ENCODE measurements around the gene ACD.

Gene ACD

DNA sequence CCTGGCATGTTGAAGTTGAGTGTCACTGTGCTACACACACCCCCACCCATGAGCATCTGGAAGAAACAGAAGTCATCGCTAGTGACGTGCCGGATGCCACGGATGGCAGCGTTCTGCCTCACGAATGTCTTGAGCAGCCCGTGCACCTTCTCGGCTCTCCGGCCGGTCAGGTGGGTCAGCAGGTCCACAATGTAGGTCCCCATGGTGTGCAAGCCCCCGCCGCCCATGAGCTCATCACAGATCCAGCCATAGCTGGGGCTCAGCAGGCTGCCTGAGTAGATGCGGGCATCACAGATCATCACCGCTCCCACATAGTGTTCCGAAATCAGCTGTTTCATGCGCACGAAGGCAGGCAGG, 15.5 kb upstream of the ACD start:
- no peak for DNase-seq

DNA sequence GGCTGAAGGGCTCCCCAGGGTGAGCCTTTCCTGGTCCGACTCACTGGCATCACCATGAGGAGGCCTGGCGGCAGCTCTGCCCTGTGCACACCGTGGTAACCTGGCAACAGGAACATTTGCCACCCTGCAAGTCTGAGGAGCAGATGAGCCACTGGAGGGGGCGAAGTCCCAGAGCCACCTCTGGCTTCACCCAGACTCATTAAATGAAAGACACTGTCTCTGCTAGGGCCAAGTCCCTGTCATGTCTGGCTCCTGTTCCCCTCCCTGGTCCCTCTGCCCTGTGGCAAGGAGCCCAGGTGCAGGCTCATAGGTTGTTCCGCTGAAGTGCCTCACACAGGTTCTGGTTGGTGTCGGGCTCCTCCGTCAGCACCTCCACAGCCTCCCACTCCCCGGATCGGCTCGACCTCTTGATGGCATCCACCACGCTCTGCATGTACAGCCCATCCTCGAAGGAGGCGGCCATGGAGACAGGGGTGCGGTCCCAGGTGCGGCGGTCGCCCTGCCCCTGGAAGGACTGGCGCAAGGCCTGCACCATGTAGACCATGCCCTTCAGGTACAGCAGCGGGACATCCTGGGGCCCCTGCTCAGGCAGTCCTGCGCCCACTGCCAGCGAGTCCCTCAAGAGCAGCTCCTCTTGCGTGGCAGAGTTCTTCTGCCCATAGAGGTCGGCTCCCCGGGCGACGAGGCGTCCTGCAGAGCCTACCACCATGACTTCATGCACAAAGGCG, 15.0 kb upstream of the ACD start:
- DNase-seq = no peak

DNA sequence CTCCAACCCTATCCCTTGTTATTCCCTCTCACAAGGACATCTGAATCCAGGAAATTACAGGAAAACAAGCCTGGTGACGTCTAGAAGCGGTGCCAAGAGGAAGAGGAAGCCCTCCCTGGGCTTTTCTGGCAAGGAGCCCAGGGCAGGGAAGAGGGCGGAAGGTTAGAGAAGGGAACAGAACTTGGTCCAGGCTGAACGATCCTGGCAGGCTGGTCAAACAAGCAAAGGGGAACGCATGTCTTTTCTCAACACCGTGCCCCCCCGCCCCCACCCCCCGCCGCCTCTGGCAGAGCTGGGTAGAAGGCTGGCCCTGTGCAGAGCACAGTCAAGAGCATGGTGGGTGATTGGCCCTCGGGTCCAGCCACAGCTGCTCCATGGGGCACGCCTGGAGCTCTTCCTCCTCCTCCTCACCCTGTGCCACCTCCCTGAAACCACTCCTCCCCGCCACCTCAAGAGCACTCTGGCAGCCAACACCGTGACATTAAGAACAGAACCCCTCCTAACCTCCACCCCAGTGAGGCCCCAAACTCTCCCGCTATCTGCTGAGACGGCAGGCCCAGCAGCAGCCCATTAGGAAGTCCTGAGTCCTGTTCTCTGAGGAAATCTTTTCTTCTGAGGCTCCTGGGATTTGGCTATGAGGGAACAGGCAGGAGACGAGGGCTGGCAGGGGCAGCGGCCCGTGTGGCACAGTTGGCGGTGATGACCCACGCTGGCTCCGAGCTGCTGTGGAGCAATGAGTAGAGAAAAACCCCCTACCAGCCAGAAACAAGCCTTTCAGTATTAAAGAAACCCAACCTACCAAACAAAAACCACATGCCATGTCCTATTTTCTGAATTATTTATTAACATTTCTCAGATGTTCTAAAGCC, 13.9 kb upstream of the ACD start:
- no peak for DNase-seq

DNA sequence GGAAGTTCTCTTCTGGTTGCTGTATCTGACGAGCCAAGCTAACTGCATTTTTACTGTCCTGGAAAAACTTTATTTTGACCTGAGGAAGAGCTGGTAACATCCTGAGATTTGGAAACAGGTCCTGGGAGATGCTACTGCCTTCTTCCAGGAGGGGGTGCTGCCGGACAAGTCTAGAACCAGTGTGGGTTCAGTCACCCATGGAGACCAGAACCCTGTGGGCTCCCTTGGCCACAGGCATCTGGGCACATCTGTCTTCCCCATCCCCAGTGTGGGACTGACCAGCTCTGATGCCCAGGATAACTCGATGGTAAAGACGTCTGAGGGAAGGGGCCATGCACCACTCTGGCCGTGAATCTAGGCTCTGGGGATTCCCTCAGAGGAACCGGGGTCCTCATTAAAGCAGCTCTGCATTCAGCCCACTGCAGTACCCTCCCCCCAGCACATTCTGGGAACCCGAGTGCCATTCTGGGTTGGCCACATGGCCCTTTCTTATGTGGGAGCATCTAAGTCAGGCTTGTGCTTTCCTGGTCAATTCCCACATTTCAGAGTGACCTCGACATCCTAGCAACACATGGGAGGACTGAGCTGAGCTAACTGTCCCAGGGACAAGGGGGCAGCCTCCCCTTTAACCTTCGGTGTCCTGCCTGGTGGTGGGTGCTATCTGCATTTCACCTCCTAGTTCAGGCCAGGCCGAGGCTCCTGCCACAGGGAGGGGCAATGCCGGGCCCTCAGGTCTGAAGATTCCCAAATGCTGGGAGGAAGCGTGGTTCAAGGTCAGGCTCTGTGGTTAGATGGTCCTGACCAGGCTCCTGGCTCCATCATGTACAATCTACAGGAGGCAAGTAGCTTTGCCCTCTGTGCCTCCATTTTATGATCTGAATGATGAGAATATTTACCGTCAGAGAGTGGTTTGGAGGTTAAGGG, 12.9 kb upstream of the ACD start:
- DNase-seq = peak; percentile 2

DNA sequence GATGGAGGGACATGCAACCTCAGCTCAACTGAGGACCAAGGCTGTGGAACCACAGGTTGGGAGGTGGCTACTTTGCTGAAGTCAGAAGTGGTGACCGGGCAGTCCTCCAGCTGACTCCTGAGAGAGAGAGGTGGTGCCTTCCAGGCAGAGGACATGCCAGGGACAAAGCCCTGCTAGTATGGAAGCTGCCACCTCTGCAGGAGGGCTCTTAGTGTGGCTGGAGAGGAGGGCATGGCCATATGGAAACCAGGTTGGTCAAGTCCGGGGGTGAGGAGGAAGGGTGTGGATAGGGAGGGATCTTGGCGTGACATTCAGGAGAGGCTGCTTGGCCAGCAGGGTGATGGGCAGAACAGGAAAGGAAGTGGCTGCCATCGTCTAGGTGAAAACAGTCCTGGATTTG, 12.2 kb upstream of the ACD start:
- DNase-seq = no peak

DNA sequence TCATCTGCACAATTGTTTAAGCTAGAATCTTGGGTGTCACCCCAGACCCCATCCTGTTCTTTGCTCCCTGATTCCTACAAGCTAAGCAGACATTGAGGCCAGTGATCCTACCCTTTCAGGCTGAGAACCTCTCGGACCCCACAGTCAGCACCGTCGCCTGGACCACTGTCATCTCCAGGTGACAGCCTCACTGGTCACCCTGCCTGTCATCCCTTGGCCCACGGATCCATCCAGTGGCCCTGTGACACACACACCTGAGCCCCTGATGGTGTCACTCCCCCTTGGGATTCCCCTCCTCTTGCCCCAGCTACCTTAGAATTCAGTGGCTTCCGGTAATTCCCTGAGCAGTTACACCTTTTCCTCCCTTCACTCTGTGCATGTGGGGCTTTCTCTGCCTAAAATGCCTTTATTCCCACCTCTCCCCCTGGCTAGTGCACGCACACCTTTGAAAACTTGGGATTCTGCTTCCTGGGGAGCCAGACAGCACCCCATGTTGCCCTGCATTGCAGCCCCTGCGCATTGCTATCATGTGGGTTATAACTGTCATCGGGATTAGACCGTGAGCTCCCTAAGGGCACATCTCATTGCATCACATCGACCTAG, 9.5 kb upstream of the ACD start:
- DNase-seq = no peak

DNA sequence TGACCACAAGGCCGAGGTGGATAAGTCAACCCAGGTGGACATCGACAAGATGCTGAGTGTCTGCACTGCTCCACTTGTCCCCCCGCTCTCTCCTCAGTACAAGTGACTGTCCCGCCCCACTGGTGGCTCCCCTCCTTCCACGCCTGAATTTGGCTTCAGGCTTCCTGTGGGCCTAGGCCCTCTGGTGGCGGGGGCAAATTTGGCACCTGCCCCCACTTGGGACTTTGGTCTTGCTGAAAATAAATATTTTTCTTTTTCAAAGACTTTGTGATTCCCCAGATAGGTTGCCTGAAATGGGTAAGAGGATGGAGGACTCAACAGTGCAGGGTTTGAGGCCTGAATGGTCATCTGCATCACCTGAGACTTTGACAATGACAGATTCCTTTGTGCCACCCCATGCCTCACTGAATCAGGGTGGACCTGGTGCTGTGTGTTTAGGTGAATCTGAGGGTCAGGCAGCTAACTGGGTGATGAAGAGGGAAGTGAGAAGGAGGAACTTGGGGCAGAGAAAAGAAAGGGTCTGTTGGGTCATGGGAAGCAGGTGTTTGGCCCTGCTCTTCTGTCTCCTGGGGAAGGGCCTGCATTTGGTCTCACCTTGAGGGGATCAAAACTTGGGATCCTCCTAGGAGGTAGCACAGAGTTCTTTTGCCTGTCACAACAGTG, 8.6 kb upstream of the ACD start:
- DNase-seq = no peak

DNA sequence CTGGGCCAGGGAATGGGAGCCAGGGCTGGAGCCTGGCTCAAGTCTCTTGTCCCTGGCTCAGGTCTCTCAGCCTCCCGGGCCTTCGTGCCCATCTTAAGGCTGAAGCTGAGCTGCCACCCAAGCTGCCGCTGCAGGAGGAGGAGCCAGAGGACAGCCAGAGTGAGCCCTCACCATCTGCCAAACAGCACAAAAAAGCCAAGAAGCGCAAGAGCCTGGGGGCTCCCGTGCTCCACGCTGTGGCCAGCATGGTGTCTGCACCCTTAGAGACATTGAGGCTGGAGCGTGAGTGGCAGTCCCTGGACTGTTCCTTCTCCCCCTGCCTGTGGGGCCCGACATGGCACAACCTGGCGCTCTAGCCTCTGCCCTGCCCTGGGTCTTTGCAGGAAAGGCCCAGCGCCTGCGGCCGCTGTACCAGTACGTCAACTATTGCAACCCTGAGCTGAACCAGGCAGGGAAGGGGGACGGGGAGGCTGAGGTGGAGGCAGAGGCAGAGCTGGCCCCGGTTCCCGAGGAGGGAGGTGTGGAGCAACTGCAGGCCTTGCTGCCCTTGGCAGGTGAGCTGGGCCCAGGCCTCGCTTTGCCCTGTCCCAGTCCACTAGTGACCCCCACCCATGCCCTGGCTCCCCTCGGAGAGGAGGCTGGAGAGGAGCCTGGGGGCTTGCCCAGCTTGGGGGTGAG, 7.9 kb upstream of the ACD start:
- no peak for DNase-seq

DNA sequence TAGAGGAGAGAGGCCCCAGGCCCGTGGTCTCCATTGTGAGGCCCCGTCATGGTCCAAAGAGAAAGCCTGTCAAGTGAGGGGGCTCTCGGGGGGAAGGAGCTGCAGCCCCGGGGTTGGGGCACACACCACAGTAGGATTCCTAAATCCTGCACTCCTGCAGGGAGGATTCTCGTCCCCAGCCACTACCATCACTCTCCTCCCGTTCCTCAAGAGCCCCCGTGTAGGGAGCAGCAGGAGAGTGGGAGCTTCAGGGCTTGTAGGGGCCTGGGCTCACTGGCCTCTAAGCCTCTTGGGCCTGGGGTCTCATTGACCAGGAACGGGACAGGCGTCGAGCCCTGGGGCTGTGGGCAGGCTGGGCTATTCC, 7.4 kb upstream of the ACD start:
- no peak for DNase-seq

DNA sequence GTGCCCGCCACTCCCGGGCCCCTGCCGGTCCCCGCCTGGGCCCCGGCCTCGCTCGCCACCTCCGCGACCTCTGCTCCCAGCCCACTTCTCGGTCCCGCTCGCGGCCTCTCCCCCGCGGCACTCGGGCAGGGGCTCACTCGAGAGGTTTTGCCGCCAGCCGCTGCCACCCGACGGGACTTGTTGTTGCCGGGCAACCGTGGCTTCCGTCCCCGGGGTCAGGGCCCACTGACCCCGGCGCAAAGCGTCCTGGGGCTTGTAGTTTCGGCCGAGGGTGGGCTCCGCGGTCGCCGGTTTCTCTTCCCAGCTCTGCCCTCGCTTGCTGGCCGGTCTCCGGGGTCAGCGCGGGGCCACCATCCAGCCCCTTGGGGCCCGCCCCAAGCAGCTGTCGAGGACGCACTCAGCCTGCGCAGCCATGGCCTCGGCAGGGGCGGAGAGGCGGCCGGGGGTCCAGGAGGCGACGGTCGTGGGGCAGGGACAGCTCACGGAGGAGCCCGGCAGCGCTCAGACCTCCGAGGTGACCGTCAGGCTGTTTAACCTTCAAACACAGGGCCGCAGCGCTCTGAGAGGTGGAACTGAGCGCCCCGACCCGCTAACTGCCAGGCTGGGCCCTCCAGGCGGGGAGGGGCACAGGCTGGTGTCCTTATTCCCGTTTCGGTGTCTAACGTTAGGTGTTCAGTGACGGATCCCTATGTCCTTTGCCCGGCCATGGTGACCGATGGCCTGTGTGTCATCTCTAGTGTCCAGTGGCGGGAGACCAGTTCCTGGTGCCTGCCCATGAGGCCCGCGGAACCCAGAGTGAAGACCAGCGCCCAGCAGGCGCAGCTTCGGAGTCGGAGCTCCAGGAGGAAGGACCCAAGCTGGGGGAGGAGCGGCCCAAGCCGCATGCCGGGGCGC, 6.7 kb upstream of the ACD start, which contains the start of the genes C16orf86 and ENKD1:
Gene C16orf86 (plus strand): TSS at position 256 of the 894 bp plus-strand sequence. CDS start 157 bp downstream, at position 413.
Gene ENKD1 (minus strand): TSS at position 192 of the 894 bp plus-strand sequence. CDS start 308 bp downstream, outside the sequence.
- DNase-seq = peak; percentile 43

DNA sequence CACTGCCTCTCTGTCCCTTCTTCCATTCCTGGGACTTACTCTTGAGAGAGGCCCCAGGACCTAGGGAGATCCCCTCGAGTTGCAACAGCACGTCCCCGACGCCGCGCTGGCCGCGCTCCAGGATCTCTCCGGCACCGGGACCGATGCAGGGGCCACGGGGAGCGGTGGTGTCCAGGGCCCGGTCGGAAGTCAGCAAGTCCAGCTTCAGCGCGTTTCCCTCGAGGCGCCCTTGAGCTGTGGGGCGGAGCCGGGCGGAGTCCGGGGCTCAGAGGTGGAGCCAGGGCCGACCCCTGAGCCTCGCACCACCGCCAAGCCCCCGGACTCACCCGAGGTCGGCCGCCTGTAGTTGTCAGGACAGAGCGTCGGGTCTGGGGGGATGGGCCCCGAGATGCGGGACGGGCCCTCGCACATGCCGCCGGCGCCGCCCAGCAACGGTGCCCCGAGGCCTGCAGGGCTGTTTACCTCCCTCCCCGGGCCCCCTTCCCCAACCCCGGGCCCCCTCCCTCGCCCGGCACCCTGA, 6.0 kb upstream of the ACD start:
- DNase-seq = no peak

DNA sequence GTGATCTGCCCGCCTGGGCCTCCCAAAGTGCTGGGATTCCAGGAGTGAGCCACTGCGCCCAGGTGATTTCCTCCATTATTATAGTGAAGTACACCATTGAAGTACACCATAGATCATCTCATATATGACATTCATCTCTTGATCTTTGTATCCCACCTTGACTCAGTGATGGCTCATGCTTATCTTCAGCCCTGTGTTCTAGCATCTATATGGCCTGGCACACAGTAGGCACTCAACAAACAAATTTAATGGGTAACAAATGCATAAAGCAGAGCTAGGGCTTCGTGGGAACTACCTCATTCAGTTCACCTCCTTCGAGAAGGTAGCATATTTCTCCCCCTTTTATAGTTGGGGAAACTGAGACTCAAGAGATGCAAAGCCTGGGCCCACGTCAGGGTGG, 5.5 kb upstream of the ACD start:
- DNase-seq = no peak

DNA sequence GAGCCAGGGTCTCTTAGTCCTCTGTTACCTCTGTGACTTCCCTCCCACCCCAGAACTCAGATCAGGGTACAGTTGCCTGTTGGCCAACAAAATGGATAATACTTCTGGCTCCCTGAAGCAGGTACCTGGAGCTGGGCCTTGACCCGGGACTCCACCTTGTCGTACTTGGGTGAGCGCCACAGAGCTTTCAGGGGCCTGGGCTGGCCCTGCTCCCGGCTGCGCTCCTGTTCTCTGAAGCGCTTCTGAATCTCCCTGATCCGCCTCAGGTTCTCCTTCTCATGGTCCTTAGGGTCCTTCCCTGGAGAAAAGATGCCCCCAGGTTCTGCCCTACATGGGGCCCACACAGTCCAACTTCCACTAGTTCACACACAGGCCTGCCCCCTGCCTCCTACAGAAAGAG, 4.8 kb upstream of the ACD start:
- no peak for DNase-seq

DNA sequence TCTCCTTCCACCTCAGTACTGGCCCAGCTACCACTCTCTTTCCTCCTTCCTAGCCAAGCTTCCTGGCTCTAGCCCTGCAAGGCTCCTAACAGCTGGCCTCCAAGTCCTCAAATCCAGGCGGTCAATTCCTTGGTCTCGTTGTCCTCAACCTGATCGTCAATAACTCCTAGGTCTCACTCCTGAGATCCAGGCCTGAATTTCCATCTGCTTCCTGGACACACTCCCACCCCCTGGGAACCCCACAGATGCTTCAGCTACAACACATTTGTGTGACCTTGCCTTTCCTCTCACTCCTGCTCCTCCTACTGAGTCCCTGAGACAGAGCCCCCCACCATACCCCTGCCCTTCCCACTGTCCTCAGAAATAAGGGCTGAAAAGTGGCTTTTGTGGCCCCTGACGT, 4.2 kb upstream of the ACD start:
- DNase-seq = no peak

DNA sequence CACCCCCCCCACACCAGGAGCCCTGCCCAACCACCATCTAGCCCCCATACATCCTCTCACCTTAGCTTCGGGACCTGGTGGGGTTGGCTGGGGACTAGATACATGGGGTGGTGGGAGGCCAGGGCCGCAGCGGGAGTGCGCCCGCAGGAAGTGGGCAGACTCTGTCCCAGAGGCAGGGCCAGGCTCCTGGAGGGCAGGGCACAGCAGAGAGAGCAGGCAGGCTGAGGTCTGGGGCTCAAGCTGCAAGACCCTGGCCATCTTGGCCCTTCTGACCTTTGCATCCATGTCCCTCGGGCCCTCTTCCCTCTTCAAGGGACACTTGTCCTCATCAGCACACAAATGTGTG, 3.8 kb upstream of the ACD start:
- no peak for DNase-seq

DNA sequence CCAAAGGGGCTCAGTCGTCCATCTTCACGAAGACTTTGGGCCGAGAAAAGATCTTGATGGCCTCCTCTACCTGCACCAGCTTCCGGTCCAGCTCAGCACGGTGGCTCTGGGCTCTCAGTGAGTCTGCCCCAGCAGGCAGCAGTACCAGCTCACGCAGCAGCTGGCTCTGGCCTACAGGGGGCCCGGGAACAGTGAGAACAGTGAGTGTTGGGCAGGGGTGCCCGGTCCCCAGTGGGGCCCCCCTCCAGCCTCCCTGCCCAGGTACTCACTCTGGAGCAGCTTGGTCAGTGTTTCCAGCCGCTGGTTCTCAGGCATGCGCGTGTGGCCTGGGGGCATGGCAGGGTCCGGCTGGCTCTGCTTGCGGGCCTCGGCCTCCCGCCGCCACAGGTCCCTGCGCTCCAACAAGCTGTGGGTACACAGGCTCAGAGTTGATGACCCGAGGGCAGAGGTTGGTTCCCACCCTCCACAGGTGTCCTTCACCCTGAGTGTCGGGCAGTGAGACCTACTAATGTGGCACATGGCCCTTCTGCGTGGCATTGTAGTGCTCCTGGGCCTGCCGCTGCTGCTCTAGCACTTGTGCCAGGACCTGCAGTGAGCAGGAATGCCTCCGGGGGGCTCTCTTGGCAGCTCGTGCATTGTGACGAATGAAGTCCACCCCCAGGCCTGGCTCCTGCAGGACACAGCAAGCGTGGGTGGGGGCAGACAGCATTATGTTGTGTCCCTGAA, 3.3 kb upstream of the ACD start:
- DNase-seq = no peak

DNA sequence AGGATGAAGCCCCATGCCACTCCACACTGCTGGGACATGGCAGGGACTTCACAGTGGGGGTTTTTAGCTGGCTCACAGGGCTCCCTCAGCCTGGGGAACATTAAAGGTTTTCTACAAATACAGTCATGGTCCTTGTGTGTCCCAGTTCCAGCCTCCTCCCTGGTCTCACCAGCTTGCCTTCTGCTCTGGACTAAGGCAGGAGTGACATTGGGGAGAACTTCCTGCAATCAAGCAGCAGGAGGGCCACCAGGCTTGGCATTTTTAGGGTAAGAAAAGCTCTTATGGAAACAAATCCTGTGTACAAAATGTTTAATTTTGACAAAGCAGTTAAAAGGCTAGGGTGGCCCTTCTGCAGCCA, 2.6 kb upstream of the ACD start:
- DNase-seq = no peak

DNA sequence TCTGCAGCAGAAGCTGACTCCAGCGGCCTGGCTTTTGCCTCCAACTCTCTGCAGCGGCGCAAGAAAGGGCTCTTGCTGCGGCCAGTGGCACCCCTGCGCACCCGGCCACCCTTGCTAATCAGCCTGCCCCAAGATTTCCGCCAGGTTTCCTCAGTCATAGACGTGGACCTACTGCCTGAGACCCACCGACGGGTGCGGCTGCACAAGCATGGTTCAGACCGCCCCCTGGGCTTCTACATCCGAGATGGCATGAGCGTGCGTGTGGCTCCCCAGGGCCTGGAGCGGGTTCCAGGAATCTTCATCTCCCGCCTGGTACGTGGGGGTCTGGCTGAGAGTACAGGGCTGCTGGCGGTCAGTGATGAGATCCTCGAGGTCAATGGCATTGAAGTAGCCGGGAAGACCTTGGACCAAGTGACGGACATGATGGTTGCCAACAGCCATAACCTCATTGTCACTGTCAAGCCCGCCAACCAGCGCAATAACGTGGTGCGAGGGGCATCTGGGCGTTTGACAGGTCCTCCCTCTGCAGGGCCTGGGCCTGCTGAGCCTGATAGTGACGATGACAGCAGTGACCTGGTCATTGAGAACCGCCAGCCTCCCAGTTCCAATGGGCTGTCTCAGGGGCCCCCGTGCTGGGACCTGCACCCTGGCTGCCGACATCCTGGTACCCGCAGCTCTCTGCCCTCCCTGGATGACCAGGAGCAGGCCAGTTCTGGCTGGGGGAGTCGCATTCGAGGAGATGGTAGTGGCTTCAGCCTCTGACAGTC, 2.0 kb upstream of the ACD start:
- DNase-seq = no peak

Measured in NCI-H774 (cell line).